ENCODE results near the gene IFFO2.

- no peak for TF ChIP-seq CTCF (IDR thresholded peaks at IDR 0.05; ENCODE audit: low read length)
- no peak for TF ChIP-seq EZH2 (optimal IDR thresholded peaks at IDR 0.05; ENCODE audit: low read depth, low read length)
- no peak for TF ChIP-seq EZH2phosphoT487 (IDR thresholded peaks at IDR 0.05; ENCODE audit: low read length)
Measured at GRCh38 chr1:18924221-18924691, 32.2 kb downstream of the IFFO2 start.

Data from MM.1S (cell line).